Right lobe of liver (tissue), 6 donors: ENCODE data around the gene ING2. TPM values are rescaled to one million over a fixed set of nuclear protein-coding genes. Genes with fewer than 3 reads are reported as not detected.
"Not testable (repeated sequence)": the region's sequence is repeated elsewhere in the genome, so short reads cannot be mapped to it uniquely, and the experiment has no call there.

Source experiments
- ATAC-seq, 4 donors: fragments of 200-7000 bp; cut with Tn5 transposase; one replicate each; pipeline ENCODE4 v1.9.1; 2020; ENCODE audit warnings: mild to moderate bottlenecking in 4 of 4, moderate library complexity in 4 of 4
- DNase-seq, 3 donors: peaks; one replicate each; pipeline ENCODE4 v3.0.0-alpha.2; 2020
- H3K27ac ChIP-seq, 3 donors: fragments of 200-600 bp; one replicate each; pipeline ENCODE4 v1.8.0; 2022
- H3K27me3 ChIP-seq, 2 donors: fragments of 200-600 bp; one replicate each; pipeline ENCODE4 v1.8.0; 2022
- H3K36me3 ChIP-seq, 4 donors: fragments of 200-600 bp; sonication (generic) in 1 of 4; one replicate each; pipeline versions ENCODE4 v1.5.1 to v1.8.0; 2017 to 2022; ENCODE audit warnings: control low read depth in 1 of 4
- H3K4me1 ChIP-seq, 4 donors: fragments of 200-600 bp; sonication (generic) in 1 of 4; one replicate each; pipeline versions ENCODE4 v1.5.1 to v1.8.0; 2017 to 2022; ENCODE audit warnings: control low read depth in 1 of 4
- H3K4me3 ChIP-seq, 3 donors: fragments of 200-600 bp; one replicate each; pipeline ENCODE4 v1.8.0; 2022
- H3K9me3 ChIP-seq, 4 donors: fragments of 200-600 bp; sonication (generic) in 1 of 4; one replicate each; pipeline versions ENCODE4 v1.5.1 to v1.8.0; 2017 to 2022; ENCODE audit warnings: control low read depth in 1 of 4
- CTCF ChIP-seq, 4 donors: fragments of 200-600 bp in 3 of 4; fragments of 450-650 bp in 1 of 4; IDR thresholded peaks; one replicate each; pipeline versions ENCODE4 v1.5.1 to v1.8.0; 2016 to 2022; ENCODE audit warnings: antibody characterized with exemption in 4 of 4, mild to moderate bottlenecking in 2 of 4
- POLR2A ChIP-seq: fragments of 450-650 bp; IDR thresholded peaks from one replicate; pipeline ENCODE4 v1.6.1; 2017; ENCODE audit warnings: antibody characterized with exemption, mild to moderate bottlenecking
- WGBS: methylation state at CpG from one replicate; pipeline ENCODE4 v1.1.6; 2018; ENCODE audit warnings: low coverage, low lambda C conversion rate; ENCODE audit not compliant: insufficient coverage; ENCODE audit errors: missing lambda C conversion rate; 5-methylcytosine and 5-hydroxymethylcytosine counted together
- intact Hi-C, 2 donors: fragments of 100-400 bp; cut with DNase I; formaldehyde crosslinking; loops; one replicate each; pipeline versions ENCODE4 v1.11.2 to v1.14.1; 2022
- long read RNA-seq: library from polyadenylated mRNA; unstranded; transcript quantifications from one replicate; pipeline ENCODE4 v2.0.0, GENCODE V29; 2019
- total RNA-seq, 6 experiments: library from RNA; depleted of rRNA in 2 of 6; stranded (reverse); fragments of >200 nt in 2 of 6; fragmentation: NEBNext Ultra II Directional in 3 of 6; extraction: Animal tissue kit (Norgen Biotek cat#: 25700) in 3 of 6; gene quantifications; one replicate each; pipeline versions ENCODE4 v1.1.0 to v1.2.4, GENCODE V29; 2016 to 2023
- donor health status: DM: no; HTN: yes; CAD: no.
- donor health status: DM: no; HTN: no; CAD: no.
- donor health status: DM: no; HTN: no; CAD: no.
- donor health status: DM: no; HTN: yes; CAD: no.
- donor health status: DM: no; HTN: yes; CAD: no.

ING2 gene
- 1 to 10 TPM; 3.5 to 7.3 (median 5.6) TPM for total RNA-seq
- long read RNA-seq = 0 reads

- H3K4me1 ChIP-seq = peaks cover 0 to 18% (median 4%) of the 10 kb centered on the region in 4 donors
- no peak for TF ChIP-seq CTCF (IDR thresholded peaks at IDR 0.05)
- no peak for TF ChIP-seq POLR2A
- peak within 1 kb of the TSS; percentile 81 to 96 (median 92) for H3K4me3 ChIP-seq
- intact Hi-C loops = no loop called here
- H3K27me3 ChIP-seq = no peaks in the 10 kb centered on the region
- WGBS = no CpG with 5 or more reads among the region's 68 CpGs
- DNase-seq (peak in 2 of 3 donors; percentile 60 to 90), ATAC-seq (peak; percentile 65 to 81 (median 70))
- no peaks in the 10 kb centered on the region for H3K9me3 ChIP-seq
- peak within 1 kb of the TSS; percentile 89 to 96 (median 92) for H3K27ac ChIP-seq
- no peaks in the 10 kb centered on the region for H3K36me3 ChIP-seq
Measured at GRCh38 chr4:183504930-183505610, at the start of gene ING2. Gene ING2, plus strand, starts transcription at chr4:183505058. Its CDS starts 138 bp downstream, at chr4:183505196.

- intact Hi-C loops = no loop called here
- H3K27ac ChIP-seq = no peak overlapping the region
- ATAC-seq (no peak), DNase-seq (no peak)
- no peaks in the 10 kb centered on the region for H3K9me3 ChIP-seq
- H3K36me3 ChIP-seq = peaks cover 0 to 13% (median 0%) of the 10 kb centered on the region in 4 donors
- no peaks in the 10 kb centered on the region for H3K27me3 ChIP-seq
- H3K4me3 ChIP-seq = no peak overlapping the region
- WGBS = 74% methylated on average over 7 of the region's 7 CpGs
- no peaks in the 10 kb centered on the region for H3K4me1 ChIP-seq
- TF ChIP-seq CTCF (IDR thresholded peaks at IDR 0.05) = no peak
- TF ChIP-seq POLR2A = no peak
Measured at GRCh38 chr4:183455431-183456195, 49.2 kb upstream of the ING2 start.

DNA sequence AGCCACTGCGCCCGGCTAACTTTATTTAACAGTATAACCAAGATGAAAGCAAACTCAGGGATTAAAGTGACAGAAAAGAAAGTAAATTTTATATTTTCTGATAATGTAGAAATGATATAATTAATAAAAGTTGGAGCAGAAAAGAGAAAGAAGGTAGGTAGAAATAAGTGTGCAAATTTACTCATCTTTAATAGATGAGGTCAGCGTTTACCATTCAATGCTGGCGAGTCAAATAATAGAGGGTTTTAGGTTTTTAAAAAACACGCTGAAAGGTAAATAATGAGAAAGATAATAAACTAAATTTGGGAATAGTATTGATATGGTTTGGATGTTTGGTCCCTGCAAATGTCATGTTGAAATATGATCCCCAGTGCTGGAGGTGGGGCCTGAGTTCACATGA, 46.9 kb upstream of the ING2 start:
- Histone ChIP-seq H3K36me3 (no peaks in the 10 kb centered on the region), H3K4me1 (no peaks in the 10 kb centered on the region), H3K27ac (no peak overlapping the region), H3K9me3 (no peaks in the 10 kb centered on the region), H3K27me3 (no peaks in the 10 kb centered on the region), H3K4me3 (no peak overlapping the region)
- ATAC-seq = no peak
- intact Hi-C loops = no loop called here
- WGBS = 73% methylated on average over 5 of the region's 5 CpGs
- TF ChIP-seq POLR2A (no peak), CTCF (IDR thresholded peaks at IDR 0.05) (no peak)
- no peak for DNase-seq

- peaks cover 0 to 17% (median 4%) of the 10 kb centered on the region in 4 donors for H3K4me1 ChIP-seq
- H3K27ac ChIP-seq, ATAC-seq, H3K4me3 ChIP-seq, DNase-seq, intact Hi-C loops, H3K9me3 ChIP-seq, H3K27me3 ChIP-seq, H3K36me3 ChIP-seq: not testable (repeated sequence)
- 52% methylated on average over 4 of the region's 11 CpGs for WGBS
Measured at GRCh38 chr4:183463903-183464619, 40.8 kb upstream of the ING2 start.

- H3K27me3 ChIP-seq = not testable (repeated sequence)
Measured at GRCh38 chr4:183465879-183466278, 39.0 kb upstream of the ING2 start.

More at GRCh38 chr4:183465879-183466278, 39.0 kb upstream of the ING2 start:
- DNase-seq, ATAC-seq, H3K36me3 ChIP-seq, H3K27ac ChIP-seq, intact Hi-C loops, H3K9me3 ChIP-seq, H3K4me3 ChIP-seq: not testable (repeated sequence)
- 53% methylated on average over 5 of the region's 5 CpGs for WGBS
- H3K4me1 ChIP-seq = peaks cover 0 to 19% (median 7%) of the 10 kb centered on the region in 4 donors
